ENCODE results near the gene C19orf44.
A peak's percentile ranks its signal among the peaks of the same experiment; 100 is the strongest.
"Not testable (repeated sequence)": the region's sequence is repeated elsewhere in the genome, so short reads cannot be mapped to it uniquely, and the experiment has no call there.

The C19orf44 gene

GRCh38 chr19:16477311-16477710, 18.9 kb upstream of the C19orf44 start:
- Histone ChIP-seq H3K36me3 (ENCODE audit: control insufficient read depth, low read length) (no peaks in the 10 kb centered on the region), H3K9me3 (ENCODE audit: control insufficient read depth, insufficient read depth, low read length) (no peaks in the 10 kb centered on the region; the same call in 1 of the 2 replicates), H3K4me1 (ENCODE audit: control insufficient read depth, low read length) (peaks cover 2% of the 10 kb centered on the region; the same call in 1 of the 2 replicates), H3K79me2 (ENCODE audit: control insufficient read depth, low read length) (no peaks in the 10 kb centered on the region), H4K20me1 (ENCODE audit: control insufficient read depth, insufficient read depth, low read depth, low read length) (no peaks in the 10 kb centered on the region), H3K9me2 (replicated peaks; ENCODE audit: control insufficient read depth, low read length) (no peaks in the 10 kb centered on the region), H3K4me2 (ENCODE audit: low read length) (no peak overlapping the region), H3F3A (ENCODE audit: control insufficient read depth, insufficient read depth) (no peaks in the 10 kb centered on the region), H3K27ac (ENCODE audit: low read depth, low read length) (no peak overlapping the region), H3K27me3 (ENCODE audit: control insufficient read depth, low read length) (no peaks in the 10 kb centered on the region), H3K4me3 (ENCODE audit: low read length) (no peak overlapping the region)
- no peak for TF ChIP-seq CTCF (IDR thresholded peaks at IDR 0.05; ENCODE audit: low read depth, low read length, poor library complexity, severe bottlenecking)
- TF ChIP-seq EZH2phosphoT487 (IDR thresholded peaks at IDR 0.05; ENCODE audit: borderline replicate concordance, low read length) = no peak

- no peaks in the 10 kb centered on the region for H3K27me3 ChIP-seq (ENCODE audit: control insufficient read depth, low read length)
- no peak for TF ChIP-seq EZH2phosphoT487 (IDR thresholded peaks at IDR 0.05; ENCODE audit: borderline replicate concordance, low read length)
- TF ChIP-seq CTCF (IDR thresholded peaks at IDR 0.05; ENCODE audit: low read depth, low read length, poor library complexity, severe bottlenecking) = no peak
- H3K36me3 ChIP-seq (ENCODE audit: control insufficient read depth, low read length) = no peaks in the 10 kb centered on the region
Observed at GRCh38 chr19:16482745-16483144, 13.4 kb upstream of the C19orf44 start.

GRCh38 chr19:16486476-16486875, 9.7 kb upstream of the C19orf44 start:
- H3K79me2 ChIP-seq (ENCODE audit: control insufficient read depth, low read length); H3K36me3 ChIP-seq (ENCODE audit: control insufficient read depth, low read length): not testable (repeated sequence)
- peak overlapping the region; percentile 36; the same call in 1 of the 2 replicates for H3K4me2 ChIP-seq (ENCODE audit: low read length)

More at GRCh38 chr19:16482745-16483144, 13.4 kb upstream of the C19orf44 start:
- no peak overlapping the region for H3K27ac ChIP-seq (ENCODE audit: low read depth, low read length)
- H3K79me2 ChIP-seq (ENCODE audit: control insufficient read depth, low read length) = no peaks in the 10 kb centered on the region
- H3K4me3 ChIP-seq (ENCODE audit: low read length) = no peak overlapping the region
- no peak overlapping the region for H3K4me2 ChIP-seq (ENCODE audit: low read length)
- H3K4me1 ChIP-seq (ENCODE audit: control insufficient read depth, low read length) = peaks cover 14% of the 10 kb centered on the region
- H3F3A ChIP-seq (ENCODE audit: control insufficient read depth, insufficient read depth) = 0 out of 2 replicates have a peak, but pooled peaks cover 3% of the 10 kb centered on the region
- no peaks in the 10 kb centered on the region for H3K9me2 ChIP-seq (replicated peaks; ENCODE audit: control insufficient read depth, low read length)
- H4K20me1 ChIP-seq (ENCODE audit: control insufficient read depth, insufficient read depth, low read depth, low read length) = no peaks in the 10 kb centered on the region
- H3K9me3 ChIP-seq (ENCODE audit: control insufficient read depth, insufficient read depth, low read length) = no peaks in the 10 kb centered on the region

GRCh38 chr19:16496613-16496983, 404 bp downstream of the C19orf44 start:
- Histone ChIP-seq H3F3A (ENCODE audit: control insufficient read depth, insufficient read depth) (peaks cover 3% of the 10 kb centered on the region; the same call in 1 of the 2 replicates), H3K4me1 (ENCODE audit: control insufficient read depth, low read length) (peaks cover 24% of the 10 kb centered on the region), H3K27ac (ENCODE audit: low read depth, low read length) (no peak overlapping the region), H3K27me3 (ENCODE audit: control insufficient read depth, low read length) (no peaks in the 10 kb centered on the region), H3K4me2 (ENCODE audit: low read length) (peak overlapping the region; percentile 78), H3K9me2 (replicated peaks; ENCODE audit: control insufficient read depth, low read length) (no peaks in the 10 kb centered on the region), H4K20me1 (ENCODE audit: control insufficient read depth, insufficient read depth, low read depth, low read length) (no peaks in the 10 kb centered on the region), H3K9me3 (ENCODE audit: control insufficient read depth, insufficient read depth, low read length) (no peaks in the 10 kb centered on the region), H3K4me3 (ENCODE audit: low read length) (peak overlapping the region; percentile 89), H3K79me2 (ENCODE audit: control insufficient read depth, low read length) (peaks cover 33% of the 10 kb centered on the region), H3K36me3 (ENCODE audit: control insufficient read depth, low read length) (peaks cover 8% of the 10 kb centered on the region)
- no peak for TF ChIP-seq EZH2phosphoT487 (IDR thresholded peaks at IDR 0.05; ENCODE audit: borderline replicate concordance, low read length)

More at GRCh38 chr19:16486476-16486875, 9.7 kb upstream of the C19orf44 start:
- H3K9me3 ChIP-seq (ENCODE audit: control insufficient read depth, insufficient read depth, low read length); H3K4me3 ChIP-seq (ENCODE audit: low read length); H3F3A ChIP-seq (ENCODE audit: control insufficient read depth, insufficient read depth); H3K9me2 ChIP-seq (replicated peaks; ENCODE audit: control insufficient read depth, low read length); H3K27me3 ChIP-seq (ENCODE audit: control insufficient read depth, low read length); H3K27ac ChIP-seq (ENCODE audit: low read depth, low read length); H4K20me1 ChIP-seq (ENCODE audit: control insufficient read depth, insufficient read depth, low read depth, low read length): not testable (repeated sequence)
- peaks cover 21% of the 10 kb centered on the region for H3K4me1 ChIP-seq (ENCODE audit: control insufficient read depth, low read length)

Measured in DOHH2 (cell line).